Liver (tissue), 9 donors: ENCODE data around the gene LMBR1L. TPM values are rescaled to one million over a fixed set of nuclear protein-coding genes. Genes with fewer than 3 reads are reported as not detected.

Experiments
- DNase-seq: peaks from one replicate; pipeline ENCODE4 v3.0.0-alpha.2; 2017; ENCODE audit warnings: low spot score
- H3K27ac ChIP-seq, 2 donors: one replicate each; pipeline ENCODE4 v1.7.0; 2013; ENCODE audit warnings: inconsistent platforms in 2 of 2, low read length in 2 of 2, control low read depth in 1 of 2, low read depth in 1 of 2, mild to moderate bottlenecking in 1 of 2
- H3K27me3 ChIP-seq, 4 donors: one replicate each; pipeline versions ENCODE4 v1.6.1 to v1.7.0; 2013; ENCODE audit warnings: low read length in 3 of 4, inconsistent platforms in 1 of 4, mild to moderate bottlenecking in 1 of 4, moderate library complexity in 1 of 4; ENCODE audit not compliant: control insufficient read depth in 4 of 4, insufficient read depth in 4 of 4
- H3K36me3 ChIP-seq, 4 donors: one replicate each; pipeline versions ENCODE4 v1.6.1 to v1.7.0; 2013; ENCODE audit warnings: low read length in 3 of 4, mild to moderate bottlenecking in 3 of 4, low read depth in 1 of 4, moderate library complexity in 1 of 4; ENCODE audit not compliant: control insufficient read depth in 4 of 4, insufficient read depth in 3 of 4
- H3K4me1 ChIP-seq, 4 donors: one replicate each; pipeline versions ENCODE4 v1.6.1 to v1.7.0; 2013; ENCODE audit warnings: low read length in 3 of 4, mild to moderate bottlenecking in 3 of 4, moderate library complexity in 1 of 4; ENCODE audit not compliant: control insufficient read depth in 4 of 4, insufficient read depth in 4 of 4
- H3K4me3 ChIP-seq, 3 donors: one replicate each; pipeline versions ENCODE4 v1.6.1 to v1.7.0; 2013; ENCODE audit warnings: low read length in 3 of 3, control low read depth in 1 of 3, low read depth in 1 of 3, mild to moderate bottlenecking in 1 of 3
- H3K9ac ChIP-seq, 2 donors: one replicate each; pipeline ENCODE4 v1.7.0; 2013; ENCODE audit warnings: low read length in 2 of 2, mild to moderate bottlenecking in 2 of 2, moderate library complexity in 2 of 2, control low read depth in 1 of 2, low read depth in 1 of 2
- H3K9me3 ChIP-seq, 4 donors: one replicate each; pipeline versions ENCODE4 v1.6.1 to v1.7.0; 2013; ENCODE audit warnings: low read length in 3 of 4; ENCODE audit not compliant: control insufficient read depth in 4 of 4
- ATF3 ChIP-seq: IDR thresholded peaks from 2 replicates; pipeline ENCODE4 v1.6.1; 2016; ENCODE audit warnings: antibody characterized with exemption
- EGR1 ChIP-seq, 2 donors: IDR thresholded peaks; 2 replicates each; pipeline ENCODE4 v1.6.1; 2016 to 2018; ENCODE audit warnings: antibody characterized with exemption in 2 of 2, low read depth in 2 of 2
- FOXA2 ChIP-seq: IDR thresholded peaks from 2 replicates; pipeline ENCODE4 v1.6.1; 2016; ENCODE audit warnings: antibody characterized with exemption
- JUND ChIP-seq, 2 donors: IDR thresholded peaks; 2 replicates each; pipeline ENCODE4 v1.6.1; 2016; ENCODE audit warnings: antibody characterized with exemption in 2 of 2
- MAX ChIP-seq: IDR thresholded peaks from 2 replicates; pipeline ENCODE4 v1.6.1; 2016; ENCODE audit warnings: antibody characterized with exemption
- NR2F2 ChIP-seq: IDR thresholded peaks from 2 replicates; pipeline ENCODE4 v1.6.1; 2016; ENCODE audit warnings: antibody characterized with exemption
- RAD21 ChIP-seq, 2 donors: IDR thresholded peaks; 2 replicates each; pipeline ENCODE4 v1.6.1; 2016; ENCODE audit warnings: antibody characterized with exemption in 2 of 2, mild to moderate bottlenecking in 2 of 2
- REST ChIP-seq: IDR thresholded peaks from 2 replicates; pipeline ENCODE4 v1.6.1; 2016; ENCODE audit warnings: antibody characterized with exemption, mild to moderate bottlenecking
- SP1 ChIP-seq: IDR thresholded peaks from 2 replicates; pipeline ENCODE4 v1.6.1; 2018; ENCODE audit warnings: antibody characterized with exemption, mild to moderate bottlenecking
- TAF1 ChIP-seq: conservative IDR thresholded peaks from 2 replicates; pipeline ENCODE4 v1.6.1; 2016; ENCODE audit warnings: antibody characterized with exemption, mild to moderate bottlenecking
- YY1 ChIP-seq: IDR thresholded peaks from 2 replicates; pipeline ENCODE4 v1.6.1; 2016; ENCODE audit warnings: antibody characterized with exemption, mild to moderate bottlenecking
- ZBTB33 ChIP-seq: IDR thresholded peaks from 2 replicates; pipeline ENCODE4 v1.6.1; 2016; ENCODE audit warnings: antibody characterized with exemption
- WGBS: extraction: QIAGEN DNeasy Blood & Tissue Kit; methylation state at CpG from one replicate; pipeline ENCODE4 v1.1.7; 2013; 5-methylcytosine and 5-hydroxymethylcytosine counted together
- polyA plus RNA-seq, 2 donors: library from polyadenylated mRNA; stranded (reverse) in 1 of 2; unstranded in 1 of 2; fragments of 200-250 nt in 1 of 2; fragments of >200 nt in 1 of 2; fragmentation: Nextera tagmentation in 1 of 2; extraction: Ambion mirVana in 1 of 2; gene quantifications; one replicate each; pipeline versions ENCODE4 v1.2.1 to v1.2.3, GENCODE V29; 2013 to 2015
- total RNA-seq, 2 donors: library from RNA; depleted of rRNA; stranded (reverse); fragments of >200 nt; gene quantifications; one replicate each; pipeline ENCODE4 v1.2.3, GENCODE V29; 2014
- TF ChIP-seq, protein P1 (sequence below): fragments of 150-350 bp; IDR thresholded peaks from 2 replicates; pipeline ENCODE4 v1.5.1; 2017; ENCODE audit warnings: improper control_type of control experiment, low read depth, low read length; ENCODE audit not compliant: missing input control
- donor health status: healthy.
- donor health status: healthy.
- donor health status: healthy.
- donor health status: healthy.
- donor health status: healthy.

LMBR1L gene
- total and polyA plus RNA-seq, 4 donors: 9.3 to 23.7 (median 11.8) TPM

GRCh38 chr12:49091056-49091835 lies 19.4 kb downstream of the LMBR1L start:
- no peak overlapping the region for H3K9ac ChIP-seq
- H3K9me3 ChIP-seq: no peaks in the 10 kb centered on the region
- TF ChIP-seq SP1: no peak
- no peak for TF ChIP-seq ZBTB33
- no peak for TF ChIP-seq NR2F2
- no peak for TF ChIP-seq REST
- no peak for TF ChIP-seq TAF1
- no peak for TF ChIP-seq ATF3
- TF ChIP-seq, protein P1, sequence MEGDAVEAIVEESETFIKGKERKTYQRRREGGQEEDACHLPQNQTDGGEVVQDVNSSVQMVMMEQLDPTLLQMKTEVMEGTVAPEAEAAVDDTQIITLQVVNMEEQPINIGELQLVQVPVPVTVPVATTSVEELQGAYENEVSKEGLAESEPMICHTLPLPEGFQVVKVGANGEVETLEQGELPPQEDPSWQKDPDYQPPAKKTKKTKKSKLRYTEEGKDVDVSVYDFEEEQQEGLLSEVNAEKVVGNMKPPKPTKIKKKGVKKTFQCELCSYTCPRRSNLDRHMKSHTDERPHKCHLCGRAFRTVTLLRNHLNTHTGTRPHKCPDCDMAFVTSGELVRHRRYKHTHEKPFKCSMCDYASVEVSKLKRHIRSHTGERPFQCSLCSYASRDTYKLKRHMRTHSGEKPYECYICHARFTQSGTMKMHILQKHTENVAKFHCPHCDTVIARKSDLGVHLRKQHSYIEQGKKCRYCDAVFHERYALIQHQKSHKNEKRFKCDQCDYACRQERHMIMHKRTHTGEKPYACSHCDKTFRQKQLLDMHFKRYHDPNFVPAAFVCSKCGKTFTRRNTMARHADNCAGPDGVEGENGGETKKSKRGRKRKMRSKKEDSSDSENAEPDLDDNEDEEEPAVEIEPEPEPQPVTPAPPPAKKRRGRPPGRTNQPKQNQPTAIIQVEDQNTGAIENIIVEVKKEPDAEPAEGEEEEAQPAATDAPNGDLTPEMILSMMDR: no peak
- TF ChIP-seq EGR1 (IDR thresholded peaks at IDR 0.05; ENCODE audit: low read depth in 2 of 2): no peak
- no peak for TF ChIP-seq JUND (IDR thresholded peaks at IDR 0.05)
- TF ChIP-seq YY1: no peak
- no peak for TF ChIP-seq RAD21 (IDR thresholded peaks at IDR 0.05)
- no peak for TF ChIP-seq FOXA2
- TF ChIP-seq MAX: no peak
- no peaks in the 10 kb centered on the region for H3K36me3 ChIP-seq
- peaks cover 0 to 12% (median 5%) of the 10 kb centered on the region in 4 donors for H3K27me3 ChIP-seq
- WGBS: 23% methylated on average over 41 of the region's 41 CpGs
- no peak for DNase-seq
- no peak overlapping the region for H3K4me3 ChIP-seq
- H3K27ac ChIP-seq: no peak overlapping the region
- peaks cover 14 to 37% (median 21%) of the 10 kb centered on the region in 4 donors for H3K4me1 ChIP-seq
